GM12878 (cell line): ENCODE measurements around the gene TAF9.

Experiments
- ATF7 ChIP-seq: fragments of 450-650 bp; IDR thresholded peaks from 2 replicates; pipeline ENCODE4 v1.6.1; 2016; ENCODE audit warnings: low read depth, mild to moderate bottlenecking
- CBFB ChIP-seq: IDR thresholded peaks from 2 replicates; pipeline ENCODE4 v1.6.1; 2016; ENCODE audit warnings: antibody characterized with exemption, low read depth
- EGR1 ChIP-seq, 2 experiments: IDR thresholded peaks; 1 replicate in 1 of 2; 2 replicates in 1 of 2; pipeline ENCODE4 v1.6.1; 2011 to 2012; ENCODE audit warnings: low read depth in 2 of 2, low read length in 2 of 2, borderline replicate concordance in 1 of 2, mild to moderate bottlenecking in 1 of 2, moderate library complexity in 1 of 2
- EZH2 ChIP-seq: IDR thresholded peaks from 2 replicates; pipeline ENCODE4 v1.6.1; 2012; ENCODE audit warnings: low read depth, mild to moderate bottlenecking, control low read depth, inconsistent platforms, low read length, borderline replicate concordance; ENCODE audit not compliant: control insufficient read depth
- FOS ChIP-seq: IDR thresholded peaks from 3 replicates; pipeline ENCODE4 v1.6.1; 2011; ENCODE audit warnings: borderline replicate concordance; ENCODE audit not compliant: insufficient read length; ENCODE audit errors: extremely low read depth
- MTA3 ChIP-seq: IDR thresholded peaks from 2 replicates; pipeline ENCODE4 v1.6.1; 2012; ENCODE audit warnings: low read length, inconsistent platforms, borderline replicate concordance
- POLR2AphosphoS5 ChIP-seq: IDR thresholded peaks from 2 replicates; pipeline ENCODE4 v1.6.1; 2011; ENCODE audit warnings: mild to moderate bottlenecking, low read length, inconsistent platforms
- TAF1 ChIP-seq: IDR thresholded peaks from 2 replicates; pipeline ENCODE4 v1.6.1; 2011; ENCODE audit warnings: mild to moderate bottlenecking, low read depth, low read length, borderline replicate concordance
- USF2 ChIP-seq: IDR thresholded peaks from 2 replicates; pipeline ENCODE4 v1.6.1; 2011; ENCODE audit warnings: low read depth, low read length, improper control_type of control experiment, borderline replicate concordance
- ZNF274 ChIP-seq: IDR thresholded peaks from one replicate; pipeline ENCODE4 v1.8.0; 2011; ENCODE audit not compliant: insufficient read length, insufficient read depth
- ZZZ3 ChIP-seq: IDR thresholded peaks from 2 replicates; pipeline ENCODE4 v1.6.1; 2011; ENCODE audit warnings: low read depth; ENCODE audit not compliant: control insufficient read depth, insufficient read length
- TF ChIP-seq, protein P1 (sequence below), 3 experiments: IDR thresholded peaks in 2 of 3; conservative IDR thresholded peaks in 1 of 3; 2 replicates each; pipeline ENCODE4 v1.5.1; 2011; ENCODE audit warnings: low read depth in 3 of 3, low read length in 3 of 3, mild to moderate bottlenecking in 3 of 3, control low read depth in 2 of 3, moderate library complexity in 2 of 3, inconsistent platforms in 1 of 3, mixed read lengths in 1 of 3; ENCODE audit not compliant: control insufficient read depth in 2 of 3, insufficient read depth in 1 of 3; ENCODE audit errors: extremely low read depth in 1 of 3
- TF ChIP-seq, protein P2 (sequence below): IDR thresholded peaks from 2 replicates; pipeline ENCODE4 v1.6.1; 2012; ENCODE audit warnings: low read depth, low read length, improper control_type of control experiment

DNA sequence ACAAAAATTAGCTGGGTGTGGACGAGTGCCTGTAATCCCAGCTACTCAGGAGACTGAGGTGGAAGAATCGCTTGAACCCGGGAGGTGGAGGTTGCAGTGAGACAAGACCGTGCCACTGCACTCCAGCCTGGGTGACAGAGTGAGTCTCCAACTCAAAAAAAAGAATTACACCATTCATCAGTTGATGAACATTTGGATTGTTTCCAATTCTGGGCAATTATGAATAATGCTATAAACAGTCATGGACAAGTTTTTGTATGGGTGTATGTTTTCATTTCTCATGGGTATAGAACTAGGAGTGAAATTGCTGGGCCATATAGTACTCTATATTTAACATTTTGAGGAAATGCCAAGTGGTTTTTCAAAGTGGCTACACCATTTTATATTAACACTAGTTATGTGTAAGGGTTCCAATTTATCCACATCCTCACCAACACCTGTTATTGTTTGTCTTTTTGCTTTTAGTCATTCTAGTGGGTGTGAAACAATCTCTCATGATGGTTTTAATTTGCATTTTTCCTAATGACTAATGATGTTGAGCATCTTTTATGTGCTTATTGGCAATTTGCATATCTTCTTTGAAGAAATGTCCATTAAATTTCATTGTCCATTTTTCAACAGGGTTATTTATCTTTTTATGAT is 27.7 kb downstream of the TAF9 start:
- no peak for TF ChIP-seq USF2
- TF ChIP-seq, protein P1, sequence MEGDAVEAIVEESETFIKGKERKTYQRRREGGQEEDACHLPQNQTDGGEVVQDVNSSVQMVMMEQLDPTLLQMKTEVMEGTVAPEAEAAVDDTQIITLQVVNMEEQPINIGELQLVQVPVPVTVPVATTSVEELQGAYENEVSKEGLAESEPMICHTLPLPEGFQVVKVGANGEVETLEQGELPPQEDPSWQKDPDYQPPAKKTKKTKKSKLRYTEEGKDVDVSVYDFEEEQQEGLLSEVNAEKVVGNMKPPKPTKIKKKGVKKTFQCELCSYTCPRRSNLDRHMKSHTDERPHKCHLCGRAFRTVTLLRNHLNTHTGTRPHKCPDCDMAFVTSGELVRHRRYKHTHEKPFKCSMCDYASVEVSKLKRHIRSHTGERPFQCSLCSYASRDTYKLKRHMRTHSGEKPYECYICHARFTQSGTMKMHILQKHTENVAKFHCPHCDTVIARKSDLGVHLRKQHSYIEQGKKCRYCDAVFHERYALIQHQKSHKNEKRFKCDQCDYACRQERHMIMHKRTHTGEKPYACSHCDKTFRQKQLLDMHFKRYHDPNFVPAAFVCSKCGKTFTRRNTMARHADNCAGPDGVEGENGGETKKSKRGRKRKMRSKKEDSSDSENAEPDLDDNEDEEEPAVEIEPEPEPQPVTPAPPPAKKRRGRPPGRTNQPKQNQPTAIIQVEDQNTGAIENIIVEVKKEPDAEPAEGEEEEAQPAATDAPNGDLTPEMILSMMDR (IDR thresholded peaks at IDR 0.05 in 2 of 3, conservative IDR thresholded peaks at IDR 0.05 in 1 of 3; ENCODE audit: control insufficient read depth in 2 of 3, extremely low read depth in 1 of 3, insufficient read depth in 1 of 3, low read depth in 3 of 3, low read length in 3 of 3) = no peak
- no peak for TF ChIP-seq ATF7
- no peak for TF ChIP-seq EZH2
- TF ChIP-seq ZZZ3 = no peak
- TF ChIP-seq TAF1 = no peak
- TF ChIP-seq, protein P2, sequence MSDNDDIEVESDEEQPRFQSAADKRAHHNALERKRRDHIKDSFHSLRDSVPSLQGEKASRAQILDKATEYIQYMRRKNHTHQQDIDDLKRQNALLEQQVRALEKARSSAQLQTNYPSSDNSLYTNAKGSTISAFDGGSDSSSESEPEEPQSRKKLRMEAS = no peak
- TF ChIP-seq MTA3 = no peak
- TF ChIP-seq ZNF274 = no peak
- TF ChIP-seq CBFB = no peak
- no peak for TF ChIP-seq POLR2AphosphoS5
- TF ChIP-seq FOS = no peak
- no peak for TF ChIP-seq EGR1 (IDR thresholded peaks at IDR 0.05; ENCODE audit: borderline replicate concordance in 1 of 2, low read depth in 2 of 2, low read length in 2 of 2)
